ENCODE measurements around the gene HIPK4.
A peak's percentile ranks its signal among the peaks of the same experiment; 100 is the strongest.
"Not testable (repeated sequence)": the region's sequence is repeated elsewhere in the genome, so short reads cannot be mapped to it uniquely, and the experiment has no call there.

Gene HIPK4

DNA sequence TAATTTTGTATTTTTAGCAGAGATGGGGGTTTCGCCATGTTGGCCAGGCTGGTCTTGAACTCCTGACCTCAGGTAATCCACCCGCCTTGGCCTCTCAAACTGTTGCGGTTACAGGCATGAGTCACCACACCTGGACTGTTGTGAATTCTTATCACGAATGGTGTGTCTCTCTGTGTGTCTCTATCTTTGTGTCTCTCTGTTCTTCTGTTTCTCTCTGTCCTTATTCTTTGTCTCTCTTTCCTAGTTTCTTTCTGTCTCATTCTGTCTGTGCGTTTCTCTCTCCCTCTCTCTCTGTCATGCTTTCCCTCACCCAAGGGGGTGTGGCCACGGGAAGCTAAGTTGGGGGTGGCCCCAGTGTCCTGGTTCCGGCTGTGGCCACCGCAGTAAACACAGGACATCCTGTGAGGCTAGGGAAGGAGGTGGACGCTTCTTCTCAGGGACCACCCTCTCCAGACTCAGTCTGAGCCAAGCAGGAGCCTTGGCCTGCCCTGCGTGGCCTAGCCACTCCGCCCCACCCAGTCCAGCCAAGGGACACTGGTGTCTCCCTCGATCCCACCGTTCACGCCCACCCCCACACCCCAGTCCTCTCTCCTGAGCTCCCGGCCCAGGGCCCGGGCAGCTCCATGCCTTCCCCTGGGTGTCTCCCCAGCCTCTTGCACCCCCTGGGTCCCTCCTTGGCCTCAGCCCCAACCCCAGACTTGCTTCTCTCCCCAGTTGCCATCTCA is 27.1 kb upstream of the HIPK4 start:
- DNase-seq: peak; percentile 53

DNA sequence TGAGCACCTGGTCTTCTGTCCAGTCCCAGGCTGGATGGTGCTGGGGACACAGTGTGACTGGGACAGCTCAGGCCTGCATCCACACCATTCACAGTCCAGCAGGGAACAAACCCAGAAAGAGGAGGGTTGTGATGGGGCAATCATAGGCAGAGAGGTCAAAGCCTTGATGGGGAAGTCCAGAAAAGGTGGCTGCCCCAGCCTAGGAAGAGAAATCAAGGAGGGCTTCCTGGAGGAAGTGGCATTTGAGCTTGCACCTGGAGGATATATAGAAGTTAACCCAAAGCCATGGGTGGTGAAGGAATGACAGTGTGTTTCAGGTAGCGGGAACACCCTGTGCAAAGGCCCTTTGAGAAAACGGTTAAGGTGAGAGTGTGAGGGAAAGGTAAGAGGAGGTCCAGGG is 25.8 kb upstream of the HIPK4 start:
- no peak for DNase-seq

DNA sequence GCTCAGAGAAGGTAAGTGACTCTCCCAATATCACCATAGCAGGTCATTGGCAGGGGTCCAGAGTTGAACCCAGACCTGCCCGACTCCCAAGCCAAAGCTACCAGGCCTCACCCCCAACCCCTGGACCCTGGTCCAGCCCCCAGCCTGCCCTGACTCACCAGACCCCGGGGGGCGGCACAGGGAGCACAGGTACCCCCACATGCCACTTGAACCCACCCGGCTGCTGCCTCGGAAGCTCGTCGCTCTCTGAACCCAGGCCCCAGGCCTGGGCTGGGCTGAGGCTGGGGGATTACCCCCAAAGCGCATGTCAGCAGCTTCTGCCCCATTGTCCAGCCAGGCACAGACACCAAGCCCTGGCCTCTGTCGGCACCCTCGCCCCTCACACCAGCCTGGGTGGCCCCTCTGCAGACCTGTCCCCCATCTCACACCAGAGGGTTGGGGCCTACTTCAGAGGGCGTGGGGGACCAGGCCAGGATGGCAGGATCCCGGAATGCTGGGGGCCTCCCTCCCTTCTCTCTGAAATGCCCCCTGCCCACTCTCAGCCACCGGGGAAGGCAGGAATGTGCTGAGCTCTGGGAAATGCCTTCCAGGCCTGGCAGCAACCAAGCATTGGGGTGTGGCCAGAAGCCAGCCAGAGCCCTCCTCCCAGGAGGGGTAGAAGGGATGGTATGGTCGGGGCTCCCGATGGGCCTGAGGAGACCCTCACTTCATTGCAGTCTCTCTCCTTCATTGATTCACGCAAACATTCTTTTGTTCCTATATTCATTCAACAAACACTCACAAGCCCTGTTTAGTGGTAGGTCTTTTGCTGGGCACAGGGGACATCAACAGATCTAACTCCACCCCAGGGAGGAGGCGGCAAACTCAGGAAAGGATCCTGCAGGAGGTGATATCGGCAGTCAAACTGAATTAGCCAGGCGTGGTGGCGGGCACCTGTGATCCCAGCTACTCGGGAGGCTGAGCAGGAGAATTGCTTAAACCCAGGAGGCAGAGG is 24.9 kb upstream of the HIPK4 start:
- no peak for DNase-seq

DNA sequence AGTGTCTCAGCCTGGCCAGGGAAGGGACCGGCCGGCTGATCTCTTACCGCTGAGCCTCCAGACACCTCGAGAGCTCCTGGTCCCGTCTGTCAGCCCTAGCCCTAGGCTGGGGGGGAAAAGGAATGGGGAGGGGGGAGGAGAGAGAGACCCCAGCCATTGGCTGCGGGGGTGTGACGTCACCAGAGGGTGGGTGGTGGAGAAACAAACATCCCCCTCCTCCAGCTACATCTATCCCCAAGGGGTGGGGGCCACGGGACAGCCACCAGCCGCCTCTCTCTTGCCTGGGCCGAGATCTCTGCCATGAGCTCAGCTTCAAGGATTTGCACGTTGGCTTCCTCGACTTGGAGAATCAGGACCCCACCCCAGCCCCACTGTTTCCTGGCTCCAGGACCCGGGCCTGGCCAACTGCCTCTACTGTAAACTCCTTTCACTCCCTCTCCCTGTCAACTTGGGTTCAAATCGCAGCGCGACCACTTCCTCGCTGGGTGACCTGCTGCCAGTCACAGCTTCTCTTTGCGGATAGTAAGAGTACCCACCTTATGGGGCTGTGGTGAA is 23.4 kb upstream of the HIPK4 start, which contains the start of gene PRX:
Gene PRX, minus strand, starts transcription at position 88 of the 555 bp plus-strand sequence. CDS start 5,446 bp downstream, outside the sequence.
- DNase-seq: no peak

DNA sequence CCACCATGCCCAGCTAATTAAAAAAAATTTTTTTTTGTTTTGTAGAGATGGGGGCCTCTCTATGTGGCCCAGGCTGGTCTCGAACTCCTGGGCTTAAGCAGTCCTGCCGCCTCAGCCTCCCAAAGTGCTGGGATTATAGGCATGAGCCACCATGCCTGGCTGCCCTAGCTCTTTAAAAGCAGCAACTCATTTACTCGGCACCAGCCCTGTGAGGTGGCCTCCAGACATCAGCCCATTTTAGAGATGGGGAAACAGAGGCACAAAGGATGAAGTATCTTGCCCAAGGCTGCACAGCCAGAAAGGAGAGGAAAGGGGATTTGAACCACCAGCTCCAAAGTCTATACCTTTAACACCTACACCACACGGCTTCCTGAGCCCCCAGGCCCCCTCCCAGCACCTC is 22.9 kb upstream of the HIPK4 start:
- no peak for DNase-seq

DNA sequence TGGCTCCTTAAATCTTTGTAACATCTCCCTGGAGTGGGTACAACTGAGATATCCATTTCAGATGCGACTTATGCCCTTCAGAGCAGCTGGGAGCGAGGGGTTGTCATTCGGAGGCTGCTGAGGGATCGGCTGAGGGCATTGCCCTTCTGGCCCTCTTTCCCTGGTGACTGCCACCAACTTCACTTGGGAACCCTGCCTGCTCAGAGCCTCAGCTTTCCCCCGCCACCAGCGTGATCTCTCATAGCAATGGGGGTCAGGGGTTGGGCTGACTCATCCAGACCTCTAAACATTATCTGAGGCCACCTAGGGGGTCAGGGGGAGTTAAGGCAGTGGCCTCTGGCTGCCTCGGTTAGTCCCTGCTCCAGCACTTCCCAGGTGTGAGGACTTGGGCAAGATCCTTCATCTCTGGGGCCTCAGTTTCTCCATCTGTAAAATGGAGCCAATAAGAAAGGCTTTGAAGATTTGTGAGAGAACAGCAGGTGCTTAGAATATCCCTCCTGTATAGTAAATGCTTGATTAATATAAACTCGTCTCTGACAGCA is 22.0 kb upstream of the HIPK4 start:
- no peak for DNase-seq

DNA sequence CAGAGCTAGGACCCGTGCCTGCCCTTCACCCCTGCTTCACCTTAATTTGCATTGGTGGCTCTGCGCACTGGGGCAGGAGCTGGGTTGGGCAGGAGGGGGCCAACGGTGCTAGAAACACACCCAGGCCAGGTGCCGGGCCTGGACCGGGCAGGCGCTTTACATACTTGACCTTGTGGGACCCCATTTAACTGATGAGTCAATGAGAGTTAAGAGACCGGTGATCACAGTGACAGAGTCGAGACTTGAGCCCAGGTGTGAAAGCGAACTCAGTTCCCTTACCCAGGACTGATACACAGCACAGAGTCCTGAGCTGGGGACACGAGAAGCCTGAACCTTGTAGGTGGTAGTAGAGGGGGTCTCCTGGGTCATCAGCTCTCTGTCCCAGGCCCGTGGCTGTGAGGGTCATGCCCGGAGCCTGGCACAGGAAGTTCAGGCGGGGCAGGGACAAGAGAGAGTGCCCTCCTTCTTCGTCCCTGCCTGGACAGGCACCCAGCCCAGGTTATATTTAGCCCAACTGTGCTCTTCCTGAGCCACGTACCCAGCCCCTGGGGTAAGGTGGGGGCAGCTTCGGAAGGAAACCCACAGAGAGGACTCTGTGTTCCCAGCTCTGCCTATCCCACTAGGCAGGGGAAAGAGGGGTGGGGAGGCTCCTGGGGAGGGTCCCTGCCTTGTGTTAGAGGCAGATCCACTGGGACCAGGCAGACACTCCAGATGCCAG is 21.3 kb upstream of the HIPK4 start:
- no peak for DNase-seq

DNA sequence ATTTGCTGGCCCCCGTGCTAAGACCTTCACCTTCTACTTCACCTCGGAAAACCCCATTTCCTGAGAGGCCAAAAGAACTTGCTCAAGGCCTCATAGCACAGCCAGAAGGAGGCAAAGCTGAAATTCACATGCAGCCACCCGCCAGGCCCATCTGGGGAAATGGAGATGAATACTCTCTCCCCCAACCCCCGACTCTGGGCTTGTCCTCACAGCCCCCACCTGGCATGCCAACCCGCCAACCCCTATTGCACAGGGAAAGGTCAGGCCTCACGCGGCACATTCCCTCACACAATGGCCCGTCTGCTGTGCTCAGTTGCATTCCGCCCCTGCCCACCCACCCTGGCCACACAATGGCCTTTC is 20.0 kb upstream of the HIPK4 start:
- DNase-seq: no peak

DNA sequence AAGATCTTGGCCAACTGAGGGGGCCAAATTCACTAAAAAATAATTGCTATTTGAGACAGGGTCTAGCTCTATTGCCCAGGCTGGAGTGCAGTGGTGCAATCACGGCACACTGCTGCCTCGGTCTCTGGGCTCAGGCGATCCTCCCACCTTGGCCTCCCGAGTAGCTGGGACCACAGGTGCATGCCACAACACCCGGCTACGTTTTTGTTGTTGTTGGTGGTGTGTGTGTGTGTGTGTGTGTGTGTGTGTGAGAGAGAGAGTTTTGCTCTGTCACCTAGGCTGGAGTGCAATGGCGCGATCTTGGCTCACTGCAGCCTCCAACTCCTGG is 18.6 kb upstream of the HIPK4 start:
- DNase-seq: not testable (repeated sequence)

DNA sequence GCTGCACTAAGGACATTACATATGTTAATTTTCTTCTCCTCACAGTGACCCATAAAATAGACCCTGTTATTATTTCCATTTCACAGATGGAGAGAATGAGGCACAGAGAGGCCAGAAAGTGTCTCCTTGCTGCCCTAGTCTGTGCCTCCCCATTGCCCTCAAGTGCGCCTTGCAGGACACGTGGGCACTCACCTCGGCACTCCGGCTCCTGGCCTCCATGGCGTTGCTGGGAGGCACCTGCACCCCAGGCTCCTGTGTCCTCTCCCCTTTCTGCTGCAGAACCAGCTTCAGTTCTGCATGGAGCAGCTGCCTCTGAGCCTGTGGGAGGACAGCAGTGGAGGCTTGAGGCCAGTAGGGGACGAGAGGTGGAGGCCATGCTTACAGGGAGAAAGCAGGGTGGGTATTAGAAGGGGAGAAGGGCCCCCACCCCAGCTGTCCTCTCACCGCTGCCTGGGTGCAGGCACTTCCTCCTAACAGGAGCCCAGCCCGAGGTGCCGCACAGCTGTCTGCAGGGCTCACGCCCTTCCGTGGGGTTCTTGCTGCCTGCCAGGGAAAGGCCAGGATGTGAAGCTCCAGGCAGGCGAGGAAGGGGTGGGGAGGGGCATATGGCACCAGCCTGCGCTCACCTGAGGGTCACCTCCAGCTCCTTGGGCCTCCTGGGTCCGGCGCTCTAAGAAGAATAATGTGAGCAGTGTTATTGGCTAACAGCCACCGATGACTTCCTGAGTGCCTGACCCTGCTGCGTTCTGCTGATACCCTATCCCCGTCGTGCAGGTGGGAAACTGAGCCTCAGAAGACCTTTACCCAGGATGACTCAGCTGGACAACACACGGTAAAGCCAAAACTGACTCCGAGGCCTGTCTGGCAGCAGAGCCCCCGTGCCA is 18.0 kb upstream of the HIPK4 start:
- no peak for DNase-seq

DNA sequence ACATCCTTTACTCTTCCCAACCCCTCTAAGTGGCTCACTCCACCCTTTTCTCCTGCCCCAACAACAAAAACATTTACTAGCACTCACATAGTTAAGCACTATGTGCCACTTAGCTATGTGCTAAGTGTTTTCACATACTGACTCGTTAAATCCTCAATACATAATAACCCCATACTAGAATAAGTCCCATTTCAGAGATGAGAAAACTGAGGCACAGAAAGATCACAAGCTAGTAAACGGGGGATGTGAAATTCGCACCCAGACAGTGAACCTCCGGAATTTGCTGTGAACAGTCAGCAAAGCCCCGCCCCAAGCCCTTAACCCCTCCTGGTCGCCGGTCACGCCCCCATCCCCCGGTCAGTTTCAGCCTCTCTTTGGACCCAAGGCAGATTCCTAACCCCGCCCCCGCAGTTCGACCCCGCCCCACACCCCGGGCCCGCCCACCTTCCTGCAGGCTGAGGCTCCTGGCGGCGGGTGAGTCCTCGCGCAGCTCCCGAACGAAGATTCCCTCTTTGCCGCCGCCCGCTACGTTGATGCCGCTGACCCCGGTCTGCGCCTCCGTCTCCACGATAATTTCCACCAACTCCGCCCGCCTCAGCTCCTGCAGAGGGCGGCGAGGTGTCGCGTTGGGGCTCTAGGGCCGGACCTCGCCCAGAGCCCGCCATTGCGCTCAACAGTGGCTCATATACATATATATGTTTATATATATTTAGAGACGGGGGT is 13.4 kb upstream of the HIPK4 start:
- peak; percentile 92 for DNase-seq

DNA sequence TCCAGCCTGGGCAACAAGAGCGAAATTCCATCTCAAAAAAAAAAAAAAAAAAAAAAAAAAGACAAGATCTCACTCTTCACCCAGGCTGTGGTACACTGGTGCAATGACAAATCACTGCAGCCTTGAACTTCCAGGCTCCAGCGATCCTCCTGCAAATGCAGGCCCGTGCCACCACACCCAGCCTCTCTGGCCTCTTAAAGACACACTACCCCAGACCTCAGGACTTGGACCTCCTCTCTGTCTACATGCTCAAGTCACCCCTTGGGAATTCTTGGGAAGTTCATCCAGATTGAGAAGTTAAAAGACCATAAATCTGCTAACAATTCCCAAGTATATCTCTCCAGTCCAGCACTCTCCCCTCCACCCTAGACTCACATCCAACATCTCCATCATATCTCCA is 10.6 kb upstream of the HIPK4 start:
- no peak for DNase-seq

DNA sequence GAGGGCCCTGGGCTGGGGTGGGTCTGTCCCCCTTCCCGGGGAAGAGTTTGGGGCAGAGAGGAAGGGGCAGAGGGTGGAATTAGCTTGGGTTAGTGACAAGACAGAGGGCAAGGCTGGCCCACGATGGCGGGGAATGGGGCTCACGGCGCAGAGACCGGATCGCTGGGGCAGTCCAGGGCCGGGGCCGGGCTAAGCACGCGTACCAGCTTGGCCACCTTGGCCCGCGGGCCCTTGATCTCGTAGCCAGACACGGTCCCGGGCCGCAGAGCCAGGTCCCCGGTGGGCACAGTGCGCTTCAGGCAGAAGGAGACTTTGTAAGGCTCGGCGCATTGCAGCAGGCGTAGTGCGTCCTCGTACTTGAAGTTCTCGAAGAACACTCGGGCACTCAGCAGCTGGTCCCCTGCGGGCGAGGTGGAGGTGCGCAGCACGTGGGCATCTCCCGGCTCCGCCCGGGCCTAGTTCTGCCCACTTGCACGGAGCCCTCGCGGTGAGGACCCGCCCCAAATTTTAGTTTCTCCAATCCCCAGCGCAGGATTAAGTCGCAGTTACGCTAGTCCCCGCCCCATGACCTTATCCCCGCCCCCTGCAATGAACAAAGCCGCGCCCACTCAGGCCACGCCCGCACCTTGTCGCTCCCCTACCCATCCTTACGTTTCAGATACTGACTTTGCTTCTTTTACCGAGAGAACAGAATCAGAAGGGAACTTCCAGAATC is 8.6 kb upstream of the HIPK4 start:
- DNase-seq: no peak

DNA sequence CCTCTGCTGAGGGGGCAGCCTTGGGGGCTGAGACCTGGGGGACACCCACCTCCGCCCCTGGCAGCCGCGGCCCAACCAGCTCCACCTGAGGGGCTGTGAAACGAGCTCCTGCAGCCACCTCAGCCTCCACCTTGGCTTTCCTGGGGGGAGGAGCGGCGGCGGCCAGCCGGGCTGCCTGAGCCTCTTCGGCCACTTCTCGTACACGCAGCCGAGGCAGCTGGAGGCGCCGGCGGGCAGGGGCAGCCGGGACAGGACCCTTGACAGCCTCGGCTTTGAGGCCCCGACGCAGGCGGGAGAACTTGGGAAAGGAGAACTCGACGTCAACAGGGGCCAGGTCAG is 7.6 kb upstream of the HIPK4 start:
- DNase-seq: no peak

DNA sequence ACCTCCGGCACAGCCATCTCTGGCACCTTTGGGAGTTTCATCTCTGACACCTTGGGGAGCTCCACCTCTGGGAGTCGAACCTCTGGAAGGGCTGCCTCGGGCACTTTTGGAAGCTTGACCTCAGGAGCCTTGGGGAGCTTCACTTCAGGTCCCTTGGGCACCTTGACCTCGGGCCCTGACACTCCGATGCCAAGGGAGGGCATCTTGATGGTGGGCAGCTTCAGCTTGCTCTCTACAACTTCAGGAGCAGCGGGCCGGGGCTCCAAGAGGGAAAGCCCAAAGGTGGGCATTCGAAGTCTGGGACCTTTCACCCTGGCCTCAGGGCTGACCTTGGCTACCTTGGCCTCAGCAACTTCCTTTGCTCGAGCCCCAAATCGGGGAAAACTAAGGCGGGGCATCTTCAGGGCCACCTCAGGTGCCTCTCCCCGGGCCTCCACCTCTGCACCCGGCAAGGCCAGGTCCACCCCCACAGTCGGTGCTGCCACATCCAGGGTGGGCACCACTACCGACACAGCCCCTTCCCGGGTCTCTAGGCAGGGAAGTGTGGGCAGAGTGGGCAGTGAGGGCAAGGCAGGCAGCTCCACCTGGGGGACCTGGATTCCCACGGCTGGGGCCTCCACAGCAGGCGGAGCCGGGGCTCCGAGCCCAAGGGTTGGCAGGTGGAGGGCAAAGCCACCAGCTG is 7.0 kb upstream of the HIPK4 start:
- no peak for DNase-seq

DNA sequence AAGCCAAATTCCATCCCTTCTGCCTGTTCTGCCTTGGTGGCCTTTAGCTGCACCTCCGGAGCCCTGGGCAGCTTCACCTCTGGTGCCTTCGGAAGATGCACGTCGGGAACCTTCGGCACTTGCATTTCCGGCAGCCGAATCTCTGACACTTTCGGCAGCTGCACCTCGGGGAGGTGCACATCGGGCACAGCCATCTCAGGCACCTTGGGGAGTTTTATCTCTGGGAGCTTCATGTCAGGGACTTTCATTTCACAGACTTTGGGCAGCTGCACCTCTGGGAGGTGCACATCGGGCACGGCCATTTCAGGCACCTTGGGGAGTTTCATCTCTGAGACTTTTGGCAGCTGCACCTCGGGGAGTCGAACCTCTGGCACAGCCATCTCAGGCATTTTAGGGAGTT is 6.0 kb upstream of the HIPK4 start:
- no peak for DNase-seq

DNA sequence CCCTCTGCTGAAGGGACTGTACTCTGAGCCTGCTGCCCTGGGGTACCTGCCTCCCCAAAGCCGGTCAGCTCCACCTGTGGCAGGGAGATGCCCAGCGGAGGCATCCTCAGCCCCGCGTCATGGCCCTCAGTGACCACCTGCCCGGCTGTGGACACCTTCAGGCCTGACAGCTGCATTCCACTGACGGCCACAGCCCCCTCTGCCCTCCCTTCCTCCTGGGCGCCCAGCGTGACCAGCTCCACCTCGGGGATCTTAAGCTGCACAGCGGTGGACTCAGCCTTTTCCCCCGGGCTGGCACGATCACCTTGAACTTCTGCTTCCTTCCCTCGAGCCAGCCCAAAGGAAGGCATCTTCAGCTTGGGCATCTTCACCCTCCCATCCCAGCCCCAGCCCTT is 4.8 kb upstream of the HIPK4 start:
- DNase-seq: no peak

DNA sequence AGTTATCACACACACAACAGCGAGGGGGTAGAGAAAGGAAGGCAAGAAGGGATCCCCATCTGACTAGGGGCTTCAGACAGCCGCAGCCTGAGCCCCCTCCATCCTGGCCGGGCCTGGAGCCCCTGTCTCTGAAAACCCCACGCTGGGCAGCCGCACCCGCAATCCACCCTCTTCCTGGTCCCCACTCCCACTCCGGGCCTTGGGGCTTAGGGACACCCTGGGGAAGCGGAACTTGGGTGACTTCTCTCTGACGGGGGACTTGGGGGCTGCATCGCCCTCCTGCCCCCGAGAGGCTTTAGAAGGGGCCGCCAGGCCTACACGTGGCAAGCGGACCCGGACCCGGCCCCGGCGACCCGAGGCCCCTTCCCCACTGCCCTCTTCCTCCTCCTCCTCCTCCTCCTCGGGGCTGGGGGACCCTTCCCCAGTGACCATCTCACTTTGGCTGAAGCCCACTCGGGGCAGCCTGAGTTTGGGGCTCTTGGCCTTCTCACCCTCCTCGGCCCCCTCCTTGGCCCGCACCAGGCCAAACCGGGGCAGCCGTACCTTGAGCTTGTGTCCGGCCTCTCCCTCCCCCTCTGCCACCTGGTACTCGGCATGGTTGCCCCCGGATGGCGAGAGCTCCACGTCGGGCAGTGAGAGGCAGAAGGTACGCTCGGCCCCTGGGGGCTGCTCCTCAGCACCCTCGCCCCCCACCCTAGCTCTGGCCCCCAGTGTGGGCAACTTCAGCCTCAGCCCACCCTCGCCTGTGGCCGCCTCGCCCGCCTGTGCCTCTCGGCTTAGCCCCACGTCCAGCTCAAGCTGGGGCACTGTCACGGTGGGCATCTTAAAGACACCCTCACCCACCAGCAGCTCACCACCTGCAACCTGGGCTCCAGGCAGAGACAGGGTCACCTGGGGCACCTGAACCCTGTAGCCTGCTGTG is 4.2 kb upstream of the HIPK4 start:
- DNase-seq: no peak
